GM13976 (cell line): Measurements from ENCODE around the gene ABHD12B.
"Not testable (repeated sequence)": the region's sequence is repeated elsewhere in the genome, so short reads cannot be mapped to it uniquely, and the experiment has no call there.

Source experiments
- DNase-seq: peaks from one replicate; pipeline ENCODE4 v3.0.0; 2012; ENCODE audit warnings: low spot score
- in situ Hi-C: fragments of 300-500 bp; cut with MboI; formaldehyde crosslinking; loops from one replicate; pipeline ENCODE4 v1.12.0; 2022; ENCODE audit warnings: low sequenced_read_pairs, mixed read lengths, inconsistent platforms; ENCODE audit not compliant: unreplicated experiment
- TF ChIP-seq, protein P1 (sequence below): IDR thresholded peaks from 2 replicates; pipeline ENCODE4 v1.5.1; 2012; ENCODE audit warnings: borderline replicate concordance, mild to moderate bottlenecking; ENCODE audit not compliant: insufficient read depth; ENCODE audit errors: extremely low read depth, missing control alignments, control extremely low read depth

ABHD12B gene

DNA sequence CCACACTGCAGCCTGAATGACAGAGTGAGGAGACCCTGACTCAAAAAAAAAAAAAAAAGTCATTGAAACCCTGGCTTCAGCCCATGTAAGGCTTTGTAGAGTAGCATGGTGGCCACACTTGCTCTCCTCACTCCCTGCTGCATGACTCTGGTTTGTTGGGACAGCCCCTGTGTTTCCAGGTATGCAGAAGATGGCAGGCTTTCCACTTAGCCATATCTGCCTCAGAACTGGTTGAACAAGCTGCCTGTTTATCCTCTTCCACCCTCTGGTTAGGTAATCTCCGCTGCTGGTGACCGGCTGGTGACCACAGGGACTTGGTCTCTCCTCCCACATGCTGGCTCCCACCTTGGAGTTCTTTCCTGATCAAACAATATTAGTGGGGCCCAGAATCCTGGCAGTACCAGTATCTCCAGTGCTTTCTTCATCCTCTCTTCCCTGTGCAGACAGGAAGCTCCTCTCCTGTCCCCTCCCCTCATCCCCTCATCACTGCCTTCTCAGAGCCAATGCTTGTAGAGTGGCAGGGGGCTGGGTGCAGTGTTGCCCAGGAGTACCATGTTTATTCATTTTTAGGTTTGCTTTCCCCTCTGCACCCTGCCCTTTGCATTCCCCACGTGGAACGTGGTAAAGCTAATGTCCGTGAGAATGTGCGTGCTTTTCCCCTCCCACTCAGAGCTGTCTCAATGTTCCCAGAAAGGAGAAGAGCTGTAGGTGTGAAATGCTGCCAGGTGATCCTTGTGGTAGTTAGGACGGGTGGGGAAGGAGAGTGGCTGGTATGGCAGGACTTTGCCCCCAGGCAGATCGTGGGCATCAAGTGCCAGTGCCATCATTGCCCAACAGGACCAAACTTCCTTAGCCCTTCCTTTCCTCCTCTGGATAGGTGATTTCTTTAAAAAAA lies 11.3 kb downstream of the ABHD12B start:
- in situ Hi-C loops: no loop called here
- TF ChIP-seq, protein P1, sequence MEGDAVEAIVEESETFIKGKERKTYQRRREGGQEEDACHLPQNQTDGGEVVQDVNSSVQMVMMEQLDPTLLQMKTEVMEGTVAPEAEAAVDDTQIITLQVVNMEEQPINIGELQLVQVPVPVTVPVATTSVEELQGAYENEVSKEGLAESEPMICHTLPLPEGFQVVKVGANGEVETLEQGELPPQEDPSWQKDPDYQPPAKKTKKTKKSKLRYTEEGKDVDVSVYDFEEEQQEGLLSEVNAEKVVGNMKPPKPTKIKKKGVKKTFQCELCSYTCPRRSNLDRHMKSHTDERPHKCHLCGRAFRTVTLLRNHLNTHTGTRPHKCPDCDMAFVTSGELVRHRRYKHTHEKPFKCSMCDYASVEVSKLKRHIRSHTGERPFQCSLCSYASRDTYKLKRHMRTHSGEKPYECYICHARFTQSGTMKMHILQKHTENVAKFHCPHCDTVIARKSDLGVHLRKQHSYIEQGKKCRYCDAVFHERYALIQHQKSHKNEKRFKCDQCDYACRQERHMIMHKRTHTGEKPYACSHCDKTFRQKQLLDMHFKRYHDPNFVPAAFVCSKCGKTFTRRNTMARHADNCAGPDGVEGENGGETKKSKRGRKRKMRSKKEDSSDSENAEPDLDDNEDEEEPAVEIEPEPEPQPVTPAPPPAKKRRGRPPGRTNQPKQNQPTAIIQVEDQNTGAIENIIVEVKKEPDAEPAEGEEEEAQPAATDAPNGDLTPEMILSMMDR: no peak
- DNase-seq: no peak

DNA sequence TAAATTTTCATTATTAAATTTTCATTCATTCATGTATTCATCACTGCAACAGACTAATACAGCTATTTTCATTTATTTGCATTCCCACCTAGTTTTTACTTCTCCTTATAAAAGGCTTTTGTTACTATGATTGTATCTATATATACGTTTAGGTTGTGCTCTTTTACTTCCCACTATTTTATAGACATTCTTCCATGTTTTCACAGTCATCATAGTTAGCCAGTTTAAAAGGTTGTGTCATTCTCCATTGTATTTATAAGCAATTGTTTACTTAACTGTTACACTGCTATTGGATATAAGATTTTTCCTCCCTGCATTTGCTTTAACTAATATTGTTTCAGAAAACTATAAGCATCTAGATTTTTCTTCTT lies 12.0 kb downstream of the ABHD12B start:
- DNase-seq: no peak
- in situ Hi-C loops: no loop called here
- TF ChIP-seq, protein P1: no peak

DNA sequence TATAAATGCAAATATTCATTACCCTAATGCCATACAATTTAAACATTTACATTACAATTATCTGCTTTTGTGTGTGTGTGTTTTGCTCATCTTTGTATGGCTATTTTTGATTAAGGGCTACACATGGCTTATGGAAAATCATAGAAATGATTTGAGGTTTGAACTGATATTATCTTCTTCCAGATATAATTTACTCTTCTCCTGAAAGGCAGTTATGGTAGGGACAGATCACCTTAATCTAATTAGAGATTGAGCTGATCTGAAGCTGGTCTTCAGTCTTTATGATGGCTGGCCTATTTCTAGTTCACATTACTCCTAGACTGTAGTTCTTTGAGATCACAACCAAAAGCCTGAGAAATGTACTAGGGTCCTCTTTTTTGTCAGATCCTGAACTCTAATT lies 15.6 kb downstream of the ABHD12B start:
- TF ChIP-seq, protein P1: no peak
- no peak for DNase-seq
- in situ Hi-C loops: no loop called here

DNA sequence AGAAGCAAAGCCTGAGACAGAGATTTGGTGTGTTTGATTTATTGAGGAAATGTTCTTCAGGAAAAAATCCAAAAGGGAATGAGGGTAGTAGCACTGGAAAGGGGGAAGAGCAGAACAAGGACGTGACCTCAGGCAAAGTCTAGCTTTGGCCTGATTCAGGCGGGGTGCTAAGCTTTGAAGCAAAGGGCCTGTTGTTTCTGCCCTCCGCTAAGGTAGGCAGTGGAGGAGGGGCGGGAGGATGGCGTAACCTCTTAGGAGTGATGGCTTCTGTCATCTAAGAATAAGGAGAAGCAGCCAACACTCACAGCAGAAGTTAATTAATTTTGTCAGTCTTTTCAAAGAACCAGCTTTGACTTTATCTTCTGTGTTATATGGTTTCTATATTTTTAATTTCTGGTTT lies 20.4 kb downstream of the ABHD12B start:
- TF ChIP-seq, protein P1: no peak
- no peak for DNase-seq
- in situ Hi-C loops: no loop called here

DNA sequence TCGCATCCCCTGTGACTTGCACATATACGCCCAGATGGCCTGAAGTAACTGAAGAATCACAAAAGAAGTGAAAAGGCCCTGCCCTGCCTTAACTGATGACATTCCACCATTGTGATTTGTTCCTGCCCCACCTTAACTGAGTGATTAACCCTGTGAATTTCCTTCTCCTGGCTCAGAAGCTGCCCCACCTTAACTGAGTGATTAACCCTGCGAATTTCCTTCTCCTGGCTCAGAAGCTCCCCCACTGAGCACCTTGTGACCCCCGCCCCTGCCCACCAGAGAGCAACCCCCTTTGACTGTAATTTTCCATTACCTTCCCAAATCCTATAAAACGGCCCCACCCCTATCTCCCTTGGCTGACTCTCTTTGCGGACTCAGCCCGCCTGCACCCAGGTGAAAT lies 24.6 kb downstream of the ABHD12B start:
- DNase-seq, in situ Hi-C loops: not testable (repeated sequence)

DNA sequence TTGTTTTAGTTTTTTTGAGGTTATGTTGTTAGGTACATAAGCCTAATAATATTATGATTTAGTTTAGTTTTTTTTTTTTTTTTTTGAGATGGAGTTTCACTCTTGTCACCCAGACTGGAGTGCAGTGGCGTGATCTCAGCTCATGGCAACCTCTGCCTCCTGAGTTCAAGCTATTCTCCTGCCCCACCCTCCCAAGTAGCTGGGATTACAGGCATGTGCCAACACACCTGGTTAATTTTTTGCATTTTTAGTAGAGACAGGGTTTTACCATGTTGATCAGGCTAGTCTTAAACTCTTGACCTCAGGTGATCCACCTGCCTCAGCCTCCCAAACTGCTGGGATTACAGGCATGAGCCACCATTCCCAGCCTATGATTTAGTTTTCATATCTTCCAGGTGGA lies 25.2 kb downstream of the ABHD12B start:
- in situ Hi-C loops: not testable (repeated sequence)

DNA sequence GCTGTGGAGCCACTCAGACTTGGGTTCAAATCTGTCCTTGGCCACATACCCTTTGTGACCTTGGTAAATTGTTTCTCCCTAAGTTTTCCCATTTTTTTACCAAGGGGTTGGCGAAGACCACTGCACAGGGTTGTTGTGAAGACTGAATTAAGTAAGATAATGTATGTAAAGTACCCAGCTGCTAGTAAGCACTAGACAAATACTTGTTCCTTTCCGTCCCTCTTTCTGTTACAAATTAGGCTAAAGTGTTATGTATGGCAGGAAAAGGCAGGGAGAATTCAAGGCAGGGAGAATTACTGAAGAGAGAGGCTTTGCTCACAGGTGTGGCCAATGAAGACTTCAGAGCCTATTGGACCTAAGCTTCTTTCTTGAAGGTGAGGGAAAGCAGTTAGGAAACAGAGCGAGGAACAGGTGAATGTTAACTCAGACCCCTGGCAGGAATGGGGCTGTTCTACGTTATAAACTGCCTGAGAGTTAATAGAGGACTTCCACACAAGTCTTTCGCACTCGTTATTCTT lies 25.9 kb downstream of the ABHD12B start:
- TF ChIP-seq, protein P1: no peak
- no peak for DNase-seq
- in situ Hi-C loops: no loop called here

More for the DNA sequence above, 25.2 kb downstream of the ABHD12B start:
- not testable (repeated sequence) for DNase-seq

DNA sequence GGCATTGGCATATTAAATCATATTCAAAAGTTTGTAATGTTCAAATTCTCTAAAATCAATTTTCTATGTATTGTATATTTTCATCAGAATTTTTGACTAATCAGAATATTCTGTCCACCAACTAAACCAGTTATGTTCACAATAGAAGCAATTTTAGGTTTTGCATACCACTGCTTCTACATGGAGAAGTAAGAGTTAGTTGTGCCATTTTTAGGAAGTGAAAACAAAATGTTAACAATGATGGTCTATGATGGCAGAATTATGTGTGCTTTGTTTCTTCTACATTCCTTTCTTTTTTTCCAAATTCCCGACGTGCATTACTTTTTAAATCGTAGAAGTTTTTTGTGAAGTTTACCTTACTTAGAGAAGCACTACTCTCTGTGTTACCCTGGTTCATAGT lies 29.5 kb downstream of the ABHD12B start:
- DNase-seq: no peak
- in situ Hi-C loops: no loop called here
- TF ChIP-seq, protein P1: no peak
